Activated T-cell treated with anti-CD3 and anti-CD28 coated beads, Interleukin-2, amount 50 U/mL, for 1 hour (primary cell): ENCODE results near the gene AGAP5.
"Not testable (repeated sequence)": the region's sequence is repeated elsewhere in the genome, so short reads cannot be mapped to it uniquely, and the experiment has no call there.

ENCODE experiments used
- DNase-seq: peaks from one replicate; pipeline ENCODE4 v3.0.0-alpha.2; 2020

Gene AGAP5

GRCh38 chr10:73697675-73698159 lies at the start of gene AGAP5:
Gene AGAP5 (minus strand): TSS chr10:73698109. CDS start chr10:73697755, 354 bp downstream.
- not testable (repeated sequence) for DNase-seq

GRCh38 chr10:73746721-73747120 lies 48.8 kb upstream of the AGAP5 start:
- DNase-seq, result no peak

GRCh38 chr10:73744664-73744975 lies 46.7 kb upstream of the AGAP5 start:
- DNase-seq, result no peak

GRCh38 chr10:73743905-73744663 lies 46.2 kb upstream of the AGAP5 start, which contains the start of gene SEC24C:
Gene SEC24C (plus strand): TSS chr10:73744372. CDS start chr10:73746833, 2,461 bp downstream.
- DNase-seq, result peak; percentile 93

GRCh38 chr10:73743327-73743904 lies 45.5 kb upstream of the AGAP5 start:
- no peak for DNase-seq

- no peak for DNase-seq
These were observed 44.5 kb upstream of the AGAP5 start for GRCh38 chr10:73742454-73742734.

- not testable (repeated sequence) for DNase-seq
These were observed 42.8 kb upstream of the AGAP5 start for GRCh38 chr10:73740501-73741254.

- no peak for DNase-seq
These were observed 36.9 kb upstream of the AGAP5 start for GRCh38 chr10:73734796-73735305.

- no peak for DNase-seq
These were observed 36.3 kb upstream of the AGAP5 start for GRCh38 chr10:73734028-73734720.

- no peak for DNase-seq
These were observed 35.2 kb upstream of the AGAP5 start for GRCh38 chr10:73732931-73733623.

GRCh38 chr10:73732426-73732825 lies 34.5 kb upstream of the AGAP5 start:
- no peak for DNase-seq

GRCh38 chr10:73731588-73732375 lies 33.9 kb upstream of the AGAP5 start:
- DNase-seq, result no peak

GRCh38 chr10:73730153-73730906 lies 32.4 kb upstream of the AGAP5 start:
- peak; percentile 95 for DNase-seq

GRCh38 chr10:73729781-73730152 lies 31.9 kb upstream of the AGAP5 start:
- DNase-seq, result not testable (repeated sequence)

GRCh38 chr10:73723516-73723915 lies 25.6 kb upstream of the AGAP5 start:
- DNase-seq, result no peak

- DNase-seq, result not testable (repeated sequence)
These were observed 22.7 kb upstream of the AGAP5 start for GRCh38 chr10:73720561-73720960.

- no peak for DNase-seq
These were observed 19.6 kb upstream of the AGAP5 start for GRCh38 chr10:73717556-73717955.

- DNase-seq, result no peak
These were observed 18.3 kb upstream of the AGAP5 start for GRCh38 chr10:73716251-73716650.

GRCh38 chr10:73715179-73716156 lies 17.6 kb upstream of the AGAP5 start:
- DNase-seq, result not testable (repeated sequence)

- DNase-seq, result not testable (repeated sequence)
These were observed 16.6 kb upstream of the AGAP5 start for GRCh38 chr10:73714483-73714882.
